NCI-H187 (cell line): Measurements from ENCODE around the gene USP4.
"Not testable (repeated sequence)": the region's sequence is repeated elsewhere in the genome, so short reads cannot be mapped to it uniquely, and the experiment has no call there.

Source experiments
- DNase-seq, 2 experiments: peaks; one replicate each; lab custom pipeline; 2025; lab: John Stamatoyannopoulos, UW

The USP4 gene

DNA sequence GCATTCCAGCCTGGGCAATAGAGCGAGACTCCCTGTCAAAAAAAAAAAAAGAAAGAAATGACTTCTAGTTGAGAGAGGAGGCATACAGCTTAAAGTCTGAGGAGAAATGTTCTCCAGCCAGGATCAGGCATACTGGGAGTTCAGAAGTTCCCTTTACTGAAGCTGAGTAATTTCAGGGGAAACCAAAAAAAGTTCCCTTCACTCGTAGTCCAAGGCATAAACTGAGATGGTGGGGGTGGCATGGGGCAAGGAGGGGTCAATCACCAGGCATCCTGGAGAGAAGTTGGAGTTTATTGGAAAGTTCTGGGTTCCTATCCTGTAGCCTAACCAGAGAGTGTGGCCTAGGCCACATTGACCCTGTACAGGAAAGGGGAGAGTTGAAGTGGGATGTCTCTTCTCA is 12.4 kb upstream of the USP4 start:
- DNase-seq = no peak

DNA sequence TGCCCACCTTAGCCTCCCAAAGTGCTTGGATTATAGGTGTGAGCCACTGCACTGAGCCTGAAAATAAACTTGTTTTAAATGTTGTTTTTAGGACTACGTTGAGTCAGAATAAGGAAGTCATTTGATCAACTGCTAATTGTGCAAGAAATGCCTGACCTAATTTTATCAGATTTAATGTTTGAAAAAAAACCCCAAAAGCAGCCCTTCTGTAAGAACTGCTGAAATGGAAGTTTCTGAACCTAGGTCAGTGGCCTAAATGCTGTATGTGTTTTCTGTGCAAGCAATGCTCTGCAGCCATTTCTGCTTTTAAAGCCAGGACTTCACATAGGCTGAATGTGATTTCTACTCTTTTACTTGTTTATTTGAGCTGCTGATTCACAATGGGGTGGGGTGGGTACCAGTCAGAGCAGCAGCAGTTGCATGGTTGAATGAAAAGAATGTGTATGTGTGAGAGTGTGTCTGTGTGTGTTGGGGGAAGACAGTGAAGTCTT is 11.7 kb upstream of the USP4 start:
- DNase-seq = no peak

DNA sequence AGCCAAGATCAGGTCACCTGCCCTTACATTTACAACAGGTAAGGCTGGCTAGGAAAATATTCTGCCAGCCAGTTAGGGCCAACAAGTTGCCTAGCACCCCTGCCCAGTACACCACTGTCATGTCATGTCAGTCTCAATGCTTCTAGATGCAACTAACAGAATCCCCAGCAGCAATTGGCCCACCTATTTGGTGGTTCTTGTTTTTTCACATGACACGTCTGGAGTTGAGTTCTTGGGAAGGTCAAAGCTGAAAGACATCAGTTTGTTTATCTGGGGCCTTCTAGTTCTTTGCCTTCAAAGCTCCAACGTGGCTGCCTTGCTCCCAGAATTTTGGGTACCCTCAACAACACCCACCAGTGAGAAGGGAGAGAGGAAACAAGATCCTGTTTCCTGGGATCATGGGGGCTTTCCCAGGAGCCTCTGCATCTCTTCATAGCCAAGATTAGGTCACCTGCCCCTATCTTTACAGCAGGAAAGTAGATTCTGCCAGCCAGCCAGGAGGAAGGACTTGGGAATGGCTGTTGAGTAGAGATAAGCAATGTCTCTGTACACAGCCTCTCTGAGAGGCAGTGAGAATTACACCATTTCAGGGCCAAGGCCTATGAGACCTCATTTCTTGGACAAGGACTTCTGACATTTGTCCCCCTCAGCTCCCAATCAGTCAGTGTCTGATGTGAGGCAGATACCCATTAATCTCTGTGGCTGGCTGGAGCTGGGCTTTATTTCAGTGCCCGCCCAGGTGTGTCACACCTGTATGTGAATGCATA is 9.7 kb upstream of the USP4 start:
- DNase-seq = no peak

DNA sequence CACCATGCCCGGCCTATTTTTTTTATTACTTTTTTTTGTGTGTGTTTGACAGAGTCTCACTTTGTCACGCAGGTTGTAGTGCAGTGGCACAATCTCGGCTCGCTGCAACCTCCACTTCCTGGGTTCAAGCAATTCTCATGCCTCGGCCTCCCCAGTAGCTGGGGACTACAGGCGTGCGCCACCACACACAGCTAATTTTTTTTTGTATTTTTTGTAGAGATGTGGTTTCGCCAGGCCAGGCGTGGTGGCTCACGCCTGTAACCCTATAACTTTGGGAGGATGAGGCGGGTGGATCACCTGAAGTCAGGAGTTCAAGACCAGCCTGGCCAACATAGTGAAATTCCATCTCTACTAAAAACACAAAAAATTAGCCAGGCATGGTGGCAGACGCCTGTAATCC is 8.5 kb upstream of the USP4 start:
- DNase-seq = not testable (repeated sequence)

DNA sequence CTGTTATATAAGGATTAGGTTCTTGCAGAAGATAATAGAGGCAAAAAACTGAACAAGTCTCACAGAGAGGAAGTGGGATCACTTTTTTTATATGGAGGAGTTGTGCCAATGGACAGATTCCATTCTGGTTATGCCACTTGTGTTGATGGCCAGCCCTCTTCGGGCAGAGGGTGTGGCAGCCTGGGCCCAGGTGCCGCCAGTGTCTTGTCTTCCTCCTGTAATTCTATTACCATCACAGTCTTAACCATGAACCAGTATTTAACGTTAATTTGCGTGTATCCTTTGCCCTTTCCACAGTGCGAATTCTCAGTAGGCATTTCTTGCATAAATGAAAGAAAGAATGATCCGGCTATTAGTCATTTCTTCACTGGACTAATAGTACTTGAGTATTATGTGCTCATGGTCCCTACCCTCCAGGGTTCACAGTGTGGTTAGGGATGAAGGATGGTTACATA is 7.0 kb upstream of the USP4 start:
- no peak for DNase-seq

DNA sequence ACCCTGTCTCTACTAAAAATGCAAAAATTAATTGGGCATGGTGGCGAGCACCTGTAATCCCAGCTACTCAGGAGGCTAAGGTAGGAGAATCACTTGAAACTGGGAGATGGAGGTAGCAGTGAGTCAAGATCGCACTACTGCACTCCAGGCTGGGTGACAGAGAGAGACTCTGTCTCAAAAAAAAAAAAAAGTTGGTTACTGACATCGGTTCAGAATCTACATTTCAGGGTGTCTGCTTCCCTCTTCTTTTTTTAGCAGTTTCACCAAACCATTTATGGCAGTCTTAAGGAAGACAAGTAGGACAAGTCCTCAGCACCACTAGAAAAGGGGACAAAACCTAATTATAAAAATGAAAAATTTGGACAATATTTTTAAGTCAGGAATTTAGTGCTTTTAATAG is 3.3 kb upstream of the USP4 start:
- no peak for DNase-seq

DNA sequence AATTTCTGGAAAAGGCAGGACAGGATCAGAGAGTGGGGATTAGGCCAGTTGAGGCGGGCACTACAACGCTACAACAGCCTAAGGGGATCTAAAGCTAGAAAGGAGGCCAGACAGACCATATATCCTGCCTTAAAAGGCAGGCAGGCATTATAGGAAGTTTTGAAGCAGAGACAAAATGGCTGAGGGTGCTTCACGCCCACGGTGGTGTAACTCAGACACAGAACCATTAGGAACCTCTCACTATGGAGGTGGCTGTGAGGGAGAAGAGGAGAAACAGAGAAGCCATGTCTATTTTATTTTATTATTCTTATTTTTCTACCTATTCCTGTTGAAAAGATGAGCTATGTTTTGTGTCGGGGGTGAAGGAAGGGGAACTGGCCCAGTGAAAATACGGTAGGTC is 2.1 kb upstream of the USP4 start:
- DNase-seq = no peak

DNA sequence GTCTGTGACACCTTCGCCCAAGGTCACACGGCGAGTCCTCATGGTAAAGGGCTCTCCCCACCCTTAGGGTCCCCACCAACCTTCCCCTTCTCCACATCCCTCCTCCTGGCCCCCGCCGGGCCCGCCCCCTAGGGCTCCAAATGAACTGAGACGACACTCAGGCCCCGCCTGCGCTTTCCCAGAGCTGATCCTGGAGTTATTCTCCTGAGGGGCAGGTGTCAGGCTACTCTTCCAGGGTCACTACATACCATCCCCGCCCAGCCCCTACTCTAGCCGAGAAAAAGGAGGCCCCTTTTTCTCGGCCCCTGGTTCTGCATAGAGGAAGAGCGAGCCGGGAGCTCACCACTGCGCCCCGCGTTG is 292 bp downstream of the USP4 start:
- no peak for DNase-seq

DNA sequence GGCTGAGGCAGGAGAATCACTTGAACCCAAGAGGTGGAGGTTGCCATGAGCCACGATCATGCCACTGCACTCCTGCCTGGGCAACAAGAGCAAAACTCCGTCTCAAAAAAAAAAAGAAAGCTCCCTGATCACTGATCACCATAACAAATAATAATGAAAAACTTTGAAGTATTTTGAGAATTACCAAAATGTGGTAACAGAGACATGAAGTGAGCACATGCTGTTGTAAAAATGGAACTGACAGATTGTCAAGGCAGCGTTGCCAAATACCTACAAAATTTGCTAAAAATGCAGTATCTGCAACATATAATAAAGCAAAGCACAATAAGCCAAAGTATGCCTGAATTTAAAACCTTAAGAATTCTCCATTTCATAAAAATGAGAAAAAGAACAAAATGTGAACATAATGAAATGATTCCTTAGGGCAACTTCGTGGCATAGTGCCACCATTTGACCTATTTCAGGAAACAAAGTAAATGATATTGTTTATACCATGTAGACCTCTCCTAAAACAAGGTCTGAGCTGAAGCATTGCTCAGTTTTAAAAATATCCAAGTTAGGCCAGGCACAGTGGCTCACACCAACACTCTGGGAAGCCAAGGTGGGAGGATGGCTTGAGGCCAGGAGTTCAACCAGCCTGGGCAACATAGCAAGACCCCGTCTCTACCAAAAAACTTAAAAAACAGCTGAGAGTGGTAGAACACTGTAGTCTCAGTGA is 5.8 kb downstream of the USP4 start:
- no peak for DNase-seq

DNA sequence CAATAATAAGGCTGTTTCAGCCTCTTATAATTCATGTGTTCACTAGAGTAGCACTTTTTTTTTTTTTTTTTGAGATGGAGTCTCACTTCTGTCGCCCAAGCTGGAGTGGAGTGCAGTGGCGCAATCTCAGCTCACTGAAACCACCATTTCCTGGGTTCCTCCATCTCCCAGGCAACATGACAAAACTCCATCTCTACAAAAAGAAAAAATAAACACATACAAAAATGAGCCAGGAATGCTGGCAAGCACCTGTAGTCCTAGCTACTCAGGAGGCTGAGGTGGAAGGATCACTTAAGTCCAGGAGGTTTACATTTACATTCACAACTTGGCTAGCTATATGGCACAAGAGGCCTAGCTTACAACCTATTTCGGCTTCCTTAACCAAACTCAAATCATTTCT is 6.8 kb downstream of the USP4 start:
- no peak for DNase-seq

DNA sequence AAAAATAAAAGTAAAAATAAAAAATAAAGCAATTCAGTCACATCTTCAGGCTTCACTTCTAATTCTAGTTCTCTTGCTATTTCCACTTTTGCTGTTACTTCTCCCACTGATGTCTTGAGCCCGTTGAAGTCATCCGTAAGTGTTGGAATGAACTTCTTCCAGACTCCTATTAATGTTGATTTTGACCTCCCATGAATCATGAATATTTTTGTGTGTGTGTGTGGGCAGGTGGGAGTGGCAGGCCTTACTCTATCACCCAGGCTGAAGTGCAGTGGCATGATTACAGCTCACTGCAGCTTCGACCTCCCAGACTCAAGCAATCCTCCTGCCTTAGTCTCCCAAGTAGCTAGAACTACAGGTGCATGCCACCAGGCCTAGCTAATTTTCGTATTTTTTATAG is 10.7 kb downstream of the USP4 start:
- DNase-seq = no peak

DNA sequence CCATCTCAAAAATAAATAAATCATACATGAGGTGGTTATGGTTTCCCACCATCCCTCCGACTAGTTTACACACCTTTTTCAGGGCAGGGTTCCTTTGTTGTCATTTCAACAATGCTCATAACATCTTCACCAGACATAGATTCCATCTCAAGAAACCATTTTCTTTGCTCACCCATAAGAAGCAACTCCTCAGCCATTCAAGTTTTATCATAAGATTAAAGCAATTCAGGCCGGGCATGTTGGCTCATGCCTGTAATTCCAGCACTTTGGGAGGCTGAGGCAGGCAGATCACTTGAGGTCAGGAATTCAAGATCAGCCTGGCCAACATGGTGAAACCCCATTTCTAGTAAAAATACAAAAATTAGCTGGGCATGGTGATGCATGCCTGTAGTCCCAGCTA is 11.5 kb downstream of the USP4 start:
- not testable (repeated sequence) for DNase-seq

DNA sequence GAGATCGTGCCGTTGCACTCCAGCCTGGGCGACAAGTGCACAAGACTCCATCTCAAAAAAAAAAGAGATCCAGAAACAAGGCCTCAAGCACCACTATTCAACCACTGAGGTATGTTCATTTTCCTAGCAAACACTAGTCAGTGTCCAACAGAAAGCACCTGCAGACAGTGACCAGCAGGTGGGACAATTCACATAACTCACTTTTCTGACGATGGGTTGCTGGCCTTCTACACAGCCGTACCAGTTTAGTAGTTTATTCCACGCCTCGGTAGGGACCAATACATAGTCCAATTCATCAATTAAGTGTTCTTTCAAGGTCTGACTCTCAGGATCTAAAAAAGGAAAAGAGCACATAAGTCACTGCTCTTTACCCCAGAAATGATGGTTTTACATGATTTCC is 12.4 kb downstream of the USP4 start:
- no peak for DNase-seq

DNA sequence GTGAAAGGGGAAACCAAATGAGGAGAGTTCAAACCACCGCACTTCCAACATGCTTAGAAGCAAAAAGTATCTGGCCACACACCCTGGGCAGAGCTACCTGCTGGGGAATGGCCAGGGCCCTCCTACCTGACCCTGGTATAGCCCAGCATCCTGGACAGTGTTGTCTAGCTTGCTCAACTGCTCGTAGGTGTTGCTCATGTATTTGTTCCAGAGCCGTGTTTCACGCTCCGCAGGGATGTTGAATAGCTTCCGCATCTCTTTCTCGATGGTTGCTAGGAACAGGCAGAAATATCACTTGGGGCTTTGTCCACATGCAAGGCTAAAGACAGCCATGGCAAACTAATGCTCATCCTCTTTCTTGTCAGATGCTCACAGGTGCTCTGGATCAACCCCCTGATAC is 15.1 kb downstream of the USP4 start:
- no peak for DNase-seq

DNA sequence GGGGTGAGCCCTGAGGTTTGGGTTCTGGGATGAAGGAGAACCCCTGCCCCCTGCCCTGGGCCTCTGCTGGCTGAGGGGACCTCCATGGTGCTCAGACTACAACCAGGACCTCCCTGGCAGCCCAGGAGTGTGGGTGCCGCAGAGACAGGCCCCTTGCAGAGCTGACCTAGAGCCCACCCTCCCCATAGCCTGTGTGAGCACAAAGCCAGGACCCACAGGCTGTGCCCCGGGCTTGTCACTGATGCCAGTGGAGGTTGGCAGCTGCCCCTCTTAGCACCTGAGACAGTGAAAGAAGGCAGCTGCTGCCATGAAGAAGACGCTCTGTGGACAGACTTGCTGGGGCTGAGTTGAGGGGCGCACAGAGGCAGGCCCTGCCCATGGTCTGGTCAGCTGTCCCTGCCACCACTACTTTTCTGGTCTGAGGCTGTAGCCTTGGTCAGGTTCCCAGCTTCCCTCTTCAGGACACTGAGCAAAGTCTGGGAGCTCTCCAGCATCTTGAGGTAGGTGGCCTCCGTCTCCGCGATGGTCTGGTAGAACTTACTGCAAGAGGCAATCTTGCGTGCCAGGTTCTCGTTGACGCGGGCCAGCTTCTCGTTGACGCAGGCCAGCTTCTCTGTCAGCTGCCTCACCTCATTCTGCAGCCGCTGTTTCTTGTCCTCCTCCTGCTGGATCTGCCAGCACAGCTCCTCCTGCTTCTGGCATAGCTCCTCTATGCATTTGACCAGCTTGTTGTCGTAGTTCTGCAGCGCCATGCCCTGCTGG is 23.0 kb downstream of the USP4 start:
- no peak for DNase-seq

DNA sequence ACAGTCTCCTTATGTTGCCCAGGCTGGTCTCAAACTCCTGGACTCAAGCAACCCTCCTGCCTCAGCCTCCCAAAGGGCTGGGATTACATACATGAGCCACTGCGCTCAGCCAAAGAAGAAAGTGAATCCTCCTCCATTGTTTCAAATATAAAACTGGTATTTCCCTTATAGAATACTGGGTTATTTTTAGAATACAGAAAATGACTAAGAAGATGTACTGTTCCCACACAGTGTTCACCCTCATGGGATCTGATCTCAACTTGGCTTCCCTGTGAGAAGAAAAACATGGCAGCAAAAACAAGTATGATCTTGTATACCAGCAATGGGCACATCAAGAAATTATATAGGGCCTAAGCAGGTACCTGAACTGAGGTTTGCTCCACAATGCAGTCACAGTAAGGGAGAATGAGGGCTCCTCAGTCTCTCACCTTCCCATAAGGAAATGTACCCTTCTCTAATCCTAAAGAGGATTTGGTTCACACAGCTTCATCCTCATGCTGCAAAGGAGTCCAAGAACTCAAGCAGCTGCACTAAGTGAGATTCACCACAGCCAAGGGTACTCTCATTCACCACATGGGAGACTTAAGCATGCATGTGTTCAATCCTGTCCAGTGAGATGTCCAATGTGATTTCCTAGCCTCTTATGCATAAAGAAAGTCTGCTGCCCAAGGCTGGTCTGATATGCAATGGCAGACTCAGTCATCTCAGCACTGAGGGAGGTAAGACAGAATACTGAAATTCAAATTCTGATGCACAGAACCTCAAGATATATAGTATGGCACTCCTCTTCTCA is 25.8 kb downstream of the USP4 start:
- DNase-seq = no peak

DNA sequence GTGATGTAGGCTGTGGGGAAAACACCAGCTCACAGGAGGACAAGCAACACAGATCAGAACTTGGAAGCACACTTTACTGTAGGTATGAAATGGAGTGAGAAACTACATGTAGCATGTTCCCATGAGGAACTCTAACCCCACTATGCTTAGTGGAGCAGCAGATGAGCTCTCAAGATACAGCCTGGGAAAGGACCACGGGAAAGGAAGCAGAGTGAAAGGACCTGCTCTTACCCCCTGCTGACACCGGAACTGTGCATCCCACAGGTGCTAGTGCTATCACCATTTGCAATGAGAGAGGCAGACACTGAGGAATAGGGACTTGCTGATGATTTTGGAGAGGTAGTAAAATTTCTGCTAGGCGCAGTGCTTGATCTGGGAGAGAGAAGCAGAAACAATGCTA is 28.6 kb downstream of the USP4 start:
- DNase-seq = no peak

DNA sequence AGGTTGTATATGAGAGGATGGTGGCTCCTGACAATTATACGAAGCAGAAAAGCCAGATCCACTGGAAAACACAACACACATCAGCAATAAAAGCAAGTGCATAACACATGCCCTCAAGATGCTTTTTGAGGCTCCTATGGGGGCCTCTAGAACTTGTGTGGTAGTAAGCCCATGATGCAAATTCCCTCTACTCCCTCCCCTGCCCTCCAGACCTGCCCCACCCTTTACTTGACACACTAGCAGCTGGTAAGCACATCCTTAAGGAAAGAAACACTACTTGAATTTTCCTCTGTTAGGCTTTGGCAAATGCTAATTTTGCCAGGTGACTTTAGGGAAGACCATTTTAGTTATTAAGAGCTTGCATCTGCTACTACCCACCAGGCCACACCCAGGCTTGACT is 29.2 kb downstream of the USP4 start:
- DNase-seq = no peak

DNA sequence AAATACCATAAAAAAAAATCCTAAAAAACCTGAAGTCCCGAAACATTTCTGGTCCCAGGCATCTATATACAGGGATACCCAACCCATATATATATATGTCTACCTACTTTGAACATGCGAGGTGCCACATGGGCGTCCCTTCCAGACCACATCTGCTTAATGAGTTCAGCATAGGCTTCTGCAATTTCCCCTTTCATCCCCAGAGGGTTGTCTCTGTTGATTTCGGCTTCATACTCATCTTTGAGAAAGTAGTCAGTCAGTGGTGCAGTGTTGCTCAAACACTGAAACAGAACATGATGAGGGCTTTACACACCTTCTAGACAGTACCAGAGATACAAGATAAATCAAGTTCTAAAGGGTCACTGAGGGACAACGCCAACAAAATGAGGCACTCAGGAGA is 34.2 kb downstream of the USP4 start:
- DNase-seq = no peak

DNA sequence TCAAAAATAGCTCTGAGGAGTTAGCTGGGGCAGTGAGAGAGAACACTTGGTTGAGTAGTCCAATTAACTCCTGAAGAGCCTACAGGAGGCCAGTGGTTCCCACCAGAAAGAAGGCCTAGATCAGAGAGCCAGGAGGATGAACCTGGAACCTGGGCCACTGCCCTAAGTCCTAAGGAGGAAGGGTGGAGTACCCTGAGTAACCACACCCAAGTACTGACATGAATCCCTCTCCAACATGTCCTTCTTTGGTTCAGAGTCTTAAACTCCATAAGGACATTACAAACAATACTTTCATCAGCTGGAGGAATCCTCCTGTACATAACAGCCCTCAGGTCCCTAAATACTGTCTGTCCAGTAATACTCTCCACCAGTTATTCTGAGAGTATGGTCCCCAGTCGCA is 37.2 kb downstream of the USP4 start:
- DNase-seq = no peak

DNA sequence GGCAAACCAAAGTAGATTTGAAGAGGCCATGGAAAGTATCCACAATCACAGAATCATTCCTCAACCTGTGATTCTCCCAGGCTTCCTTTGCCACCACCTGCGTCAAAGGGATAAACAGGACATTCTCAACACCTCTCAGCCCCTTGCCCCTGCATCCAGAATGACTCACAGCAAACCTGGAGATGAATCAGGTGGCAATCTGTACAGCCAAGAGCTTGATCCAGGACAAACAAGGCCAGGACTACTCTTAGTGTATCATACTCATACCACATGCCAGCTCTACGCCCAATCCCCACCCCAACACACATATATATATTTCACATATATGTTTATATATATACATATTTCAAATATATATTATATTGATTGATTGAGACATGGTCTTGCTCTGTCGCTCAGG is 39.3 kb downstream of the USP4 start:
- DNase-seq = no peak

DNA sequence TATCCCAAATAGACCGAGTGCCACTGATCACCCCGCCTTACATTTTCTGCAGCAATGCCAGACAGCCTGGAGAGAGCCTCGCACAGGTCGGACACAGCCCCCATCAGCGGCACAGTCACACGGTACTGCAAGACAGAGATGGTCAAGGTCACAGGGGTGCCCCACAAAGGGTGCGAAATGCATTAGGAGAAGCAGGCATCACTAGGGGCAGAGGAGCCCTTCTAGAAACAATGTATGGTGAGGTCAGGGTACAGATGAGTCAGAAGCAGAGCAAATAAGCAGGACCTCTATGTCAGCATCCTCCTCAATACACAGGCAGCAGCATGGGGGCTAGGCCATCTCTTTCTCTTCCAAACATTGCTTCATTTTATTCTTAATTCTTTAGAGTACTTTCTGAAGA is 41.3 kb downstream of the USP4 start:
- DNase-seq = no peak
